ENCODE data around the gene KLK13. TPM values are rescaled to one million over a fixed set of nuclear protein-coding genes. Genes with fewer than 3 reads are reported as not detected.

Gene KLK13
- total RNA-seq, 4 donors from 2014 or later: 0.22 to 0.73 TPM; not detected in 2

DNA sequence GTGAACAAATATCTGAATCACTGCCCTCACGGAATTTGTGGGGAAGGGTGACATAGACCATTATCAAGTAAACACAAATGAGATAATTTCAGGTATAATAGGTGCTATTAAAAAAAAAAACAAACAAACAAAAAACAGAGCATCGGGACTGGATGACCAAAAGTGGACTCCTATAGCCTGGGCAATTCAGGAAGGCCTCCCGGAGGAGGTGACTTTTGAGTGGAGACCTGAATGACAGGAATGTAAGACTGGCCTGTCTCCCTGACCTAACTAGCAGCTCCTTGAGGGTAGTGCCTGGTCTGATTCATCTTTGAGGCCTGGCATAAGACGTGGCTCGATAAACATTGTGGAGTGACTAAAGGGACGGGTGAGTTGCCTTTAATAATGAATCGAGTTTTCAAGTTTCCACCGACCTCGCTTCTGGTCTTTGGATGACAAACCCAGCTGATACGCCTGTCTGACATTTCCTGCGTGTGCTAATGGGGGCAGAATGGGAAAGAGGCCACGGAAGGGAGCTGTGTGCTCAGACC lies 52.2 kb downstream of the KLK13 start:
- Histone ChIP-seq H3K9me3 (no peaks in the 10 kb centered on the region), H3K4me3 (replicated peaks in 1 of 3) (no peak overlapping the region), H3K27ac (no peak overlapping the region), H3K36me3 (no peaks in the 10 kb centered on the region), H3K27me3 (peaks cover 16% of the 10 kb centered on the region), H3K4me1 (peaks cover 0 to 8% of the 10 kb centered on the region in 2 donors)
- DNase-seq: no peak
- WGBS, 2 donors: 72 to 75% methylated on average over 12 of the region's 12 CpGs
- TF ChIP-seq, protein P1, sequence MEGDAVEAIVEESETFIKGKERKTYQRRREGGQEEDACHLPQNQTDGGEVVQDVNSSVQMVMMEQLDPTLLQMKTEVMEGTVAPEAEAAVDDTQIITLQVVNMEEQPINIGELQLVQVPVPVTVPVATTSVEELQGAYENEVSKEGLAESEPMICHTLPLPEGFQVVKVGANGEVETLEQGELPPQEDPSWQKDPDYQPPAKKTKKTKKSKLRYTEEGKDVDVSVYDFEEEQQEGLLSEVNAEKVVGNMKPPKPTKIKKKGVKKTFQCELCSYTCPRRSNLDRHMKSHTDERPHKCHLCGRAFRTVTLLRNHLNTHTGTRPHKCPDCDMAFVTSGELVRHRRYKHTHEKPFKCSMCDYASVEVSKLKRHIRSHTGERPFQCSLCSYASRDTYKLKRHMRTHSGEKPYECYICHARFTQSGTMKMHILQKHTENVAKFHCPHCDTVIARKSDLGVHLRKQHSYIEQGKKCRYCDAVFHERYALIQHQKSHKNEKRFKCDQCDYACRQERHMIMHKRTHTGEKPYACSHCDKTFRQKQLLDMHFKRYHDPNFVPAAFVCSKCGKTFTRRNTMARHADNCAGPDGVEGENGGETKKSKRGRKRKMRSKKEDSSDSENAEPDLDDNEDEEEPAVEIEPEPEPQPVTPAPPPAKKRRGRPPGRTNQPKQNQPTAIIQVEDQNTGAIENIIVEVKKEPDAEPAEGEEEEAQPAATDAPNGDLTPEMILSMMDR (IDR thresholded peaks at IDR 0.05): no peak
- intact Hi-C loops (cut with DNase I): no loop called here

DNA sequence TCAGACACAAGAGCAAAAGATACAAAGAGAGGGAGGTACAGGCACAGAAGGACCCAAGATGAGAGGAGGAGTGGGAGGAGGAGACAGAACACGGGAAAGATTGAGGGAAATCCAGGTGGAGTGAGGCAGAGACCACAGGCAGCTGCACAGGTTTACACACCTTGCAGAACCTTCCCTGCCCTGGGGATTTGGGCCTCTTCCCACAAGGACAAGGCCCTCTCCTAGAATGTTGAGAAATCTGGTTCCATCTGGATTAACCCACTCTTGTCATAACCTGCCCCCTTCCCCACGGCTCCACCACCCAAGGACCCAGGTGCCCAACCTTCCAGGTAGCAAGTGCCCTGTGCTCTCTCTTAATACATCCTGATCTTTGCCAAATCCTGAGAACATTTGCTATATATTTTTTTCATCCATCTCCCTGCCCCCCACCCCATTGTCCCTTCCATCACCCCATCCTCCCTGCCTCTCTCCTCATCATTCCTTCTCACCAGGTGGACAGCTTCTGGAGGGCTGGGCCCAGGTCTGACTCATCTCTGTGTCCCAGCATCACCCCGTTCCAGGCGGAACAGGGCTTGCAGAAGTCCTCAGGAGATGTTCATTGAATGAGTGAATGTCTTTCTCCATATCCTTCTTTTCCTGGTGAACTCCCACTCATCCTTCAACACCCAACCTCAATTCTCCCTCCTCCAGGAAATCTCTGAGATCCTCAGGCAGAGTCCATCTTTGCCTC lies 54.7 kb downstream of the KLK13 start:
- intact Hi-C loops (cut with DNase I): no loop called here
- no peak for TF ChIP-seq POLR2A (IDR thresholded peaks at IDR 0.05)
- TF ChIP-seq, protein P1 (IDR thresholded peaks at IDR 0.05): no peak
- no peak overlapping the region for H3K4me3 ChIP-seq (replicated peaks in 1 of 3)
- no peaks in the 10 kb centered on the region for H3K36me3 ChIP-seq
- H3K9me3 ChIP-seq: no peaks in the 10 kb centered on the region
- no peak overlapping the region for H3K27ac ChIP-seq
- no peak for DNase-seq
- 64 to 68% methylated on average over 4 of the region's 4 CpGs for WGBS, 2 donors
- H3K4me1 ChIP-seq: no peaks in the 10 kb centered on the region
- no peaks in the 10 kb centered on the region for H3K27me3 ChIP-seq

DNA sequence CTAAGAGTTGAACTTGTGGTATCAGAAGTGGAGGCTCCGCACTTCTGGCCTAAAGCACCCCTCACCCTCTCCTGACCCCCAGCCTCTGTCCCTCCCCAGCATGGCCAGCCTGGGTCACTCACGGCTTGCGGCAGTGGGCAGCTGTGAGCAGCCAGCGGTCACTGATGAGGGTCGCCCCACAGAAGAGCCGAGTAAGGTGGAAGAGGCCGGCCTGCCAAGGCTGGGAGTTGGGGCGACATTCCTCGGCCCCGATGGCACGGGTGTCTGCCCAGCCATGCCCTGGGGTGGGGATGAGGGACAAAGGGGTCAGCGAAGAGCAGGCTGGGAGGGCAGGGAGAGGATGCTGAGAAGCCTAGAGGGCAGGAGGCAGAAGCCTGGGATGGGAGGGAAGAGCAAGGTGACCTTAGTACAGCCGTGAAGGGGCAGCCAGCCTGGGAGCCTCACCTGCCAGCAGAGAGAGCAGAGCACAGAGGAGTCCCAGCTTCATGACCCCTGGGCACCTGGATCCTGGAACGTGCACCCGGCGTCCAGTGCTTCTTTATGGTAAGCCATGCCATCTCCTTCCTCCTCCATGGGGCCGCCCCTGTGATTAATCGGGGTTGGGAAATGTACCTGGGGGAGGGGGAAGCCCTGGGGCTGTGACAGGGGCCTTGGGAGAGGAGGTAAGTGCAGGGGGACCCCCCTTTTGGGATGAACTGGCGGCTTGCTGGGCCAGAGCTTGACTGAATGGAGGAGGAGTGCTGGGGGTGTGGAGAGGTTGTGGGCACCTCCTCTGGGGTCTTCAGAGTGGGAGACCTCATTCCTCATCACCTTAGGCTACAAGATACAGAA lies 55.6 kb downstream of the KLK13 start:
- H3K4me1 ChIP-seq: no peaks in the 10 kb centered on the region
- H3K36me3 ChIP-seq: no peaks in the 10 kb centered on the region
- TF ChIP-seq POLR2A (IDR thresholded peaks at IDR 0.05): no peak
- TF ChIP-seq, protein P1 (IDR thresholded peaks at IDR 0.05): no peak
- no peak overlapping the region for H3K4me3 ChIP-seq (replicated peaks in 1 of 3)
- no peaks in the 10 kb centered on the region for H3K27me3 ChIP-seq
- H3K9me3 ChIP-seq: no peaks in the 10 kb centered on the region
- WGBS, 2 donors: 68 to 76% methylated on average over 19 of the region's 19 CpGs
- no peak overlapping the region for H3K27ac ChIP-seq
- intact Hi-C loops (cut with DNase I): no loop called here
- DNase-seq: no peak

DNA sequence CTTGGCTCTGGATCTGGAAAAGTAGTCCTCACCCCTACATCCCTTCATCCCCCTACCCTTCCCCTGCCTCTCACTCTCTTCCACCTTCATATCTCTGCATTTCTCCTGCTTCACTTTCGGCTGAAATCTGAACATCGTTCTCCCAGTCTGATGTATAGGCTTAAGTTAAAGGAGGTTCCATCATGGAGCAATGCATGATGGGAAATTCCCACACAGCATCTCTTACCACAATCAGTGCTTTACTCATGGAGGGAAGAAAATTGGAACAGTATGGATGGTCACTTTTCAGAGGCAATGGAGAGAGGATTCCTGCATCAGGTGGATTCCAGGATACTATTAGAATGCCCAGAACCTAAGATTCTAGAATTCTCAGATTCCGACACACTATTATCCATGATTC lies 57.4 kb downstream of the KLK13 start:
- intact Hi-C loops (cut with DNase I): no loop called here
- no peak for TF ChIP-seq POLR2A (IDR thresholded peaks at IDR 0.05)
- TF ChIP-seq, protein P1 (IDR thresholded peaks at IDR 0.05): no peak
- Histone ChIP-seq H3K4me1 (no peaks in the 10 kb centered on the region), H3K4me3 (replicated peaks in 1 of 3) (no peak overlapping the region), H3K27ac (no peak overlapping the region), H3K27me3 (no peaks in the 10 kb centered on the region), H3K9me3 (no peaks in the 10 kb centered on the region), H3K36me3 (no peaks in the 10 kb centered on the region)
- no peak for DNase-seq
- WGBS, 2 donors: 83 to 88% methylated on average over 3 of the region's 3 CpGs

DNA sequence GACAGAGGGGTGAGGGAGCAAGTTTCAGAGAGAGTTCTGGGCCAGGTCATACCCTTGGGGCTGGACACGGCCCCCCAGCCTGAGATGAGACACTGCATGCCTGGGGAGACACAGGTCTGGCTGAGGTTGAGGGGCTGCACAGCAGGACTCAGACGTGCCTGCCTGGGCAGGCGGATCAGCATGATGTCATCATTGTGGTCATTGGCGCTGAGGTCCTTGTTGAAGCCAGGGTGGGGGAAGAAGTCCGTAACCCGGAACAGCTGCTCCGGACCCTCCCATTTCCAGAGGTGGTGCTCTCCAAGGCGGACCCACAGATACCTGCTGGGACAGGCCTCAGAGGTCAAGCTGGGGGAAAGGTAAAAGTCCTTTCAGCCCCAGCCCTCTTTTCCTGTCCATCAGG lies 58.5 kb downstream of the KLK13 start:
- no peaks in the 10 kb centered on the region for H3K9me3 ChIP-seq
- 14 to 59% methylated on average over 2 to 7 of the region's 8 CpGs for WGBS, 2 donors

More for the DNA sequence above, 58.5 kb downstream of the KLK13 start:
- intact Hi-C loops (cut with DNase I): no loop called here
- Histone ChIP-seq H3K4me1 (no peaks in the 10 kb centered on the region), H3K4me3 (replicated peaks in 1 of 3) (no peak overlapping the region), H3K27me3 (peaks cover 7% of the 10 kb centered on the region), H3K27ac (no peak overlapping the region), H3K36me3 (no peaks in the 10 kb centered on the region)
- TF ChIP-seq, protein P1 (IDR thresholded peaks at IDR 0.05): no peak
- TF ChIP-seq POLR2A (IDR thresholded peaks at IDR 0.05): no peak
- no peak for DNase-seq

All from thyroid gland (tissue), 4 donors.